ENCODE data around the gene TBR1. TPM values are rescaled to one million over a fixed set of nuclear protein-coding genes. Genes with fewer than 3 reads are reported as not detected.

TBR1 gene
- total RNA-seq (under 1 TPM in 2 of 9 donors, not detected in 7; 0.04 to 0.64 TPM), polyA plus RNA-seq (not detected)
- long read RNA-seq, donor 1, result 0 reads
- long read RNA-seq, donor 2, result 0 reads
- long read RNA-seq, donor 3, result 0 reads
- long read RNA-seq, donor 4, result 0 reads
- long read RNA-seq, donor 5, result 0 reads
- long read RNA-seq, donor 6, result 0 reads
- long read RNA-seq, donor 7, result 0 reads
- long read RNA-seq, donor 8, result 0 reads
- long read RNA-seq, donor 9, result 0 reads
- long read RNA-seq, donor 10, result 0 reads

DNA sequence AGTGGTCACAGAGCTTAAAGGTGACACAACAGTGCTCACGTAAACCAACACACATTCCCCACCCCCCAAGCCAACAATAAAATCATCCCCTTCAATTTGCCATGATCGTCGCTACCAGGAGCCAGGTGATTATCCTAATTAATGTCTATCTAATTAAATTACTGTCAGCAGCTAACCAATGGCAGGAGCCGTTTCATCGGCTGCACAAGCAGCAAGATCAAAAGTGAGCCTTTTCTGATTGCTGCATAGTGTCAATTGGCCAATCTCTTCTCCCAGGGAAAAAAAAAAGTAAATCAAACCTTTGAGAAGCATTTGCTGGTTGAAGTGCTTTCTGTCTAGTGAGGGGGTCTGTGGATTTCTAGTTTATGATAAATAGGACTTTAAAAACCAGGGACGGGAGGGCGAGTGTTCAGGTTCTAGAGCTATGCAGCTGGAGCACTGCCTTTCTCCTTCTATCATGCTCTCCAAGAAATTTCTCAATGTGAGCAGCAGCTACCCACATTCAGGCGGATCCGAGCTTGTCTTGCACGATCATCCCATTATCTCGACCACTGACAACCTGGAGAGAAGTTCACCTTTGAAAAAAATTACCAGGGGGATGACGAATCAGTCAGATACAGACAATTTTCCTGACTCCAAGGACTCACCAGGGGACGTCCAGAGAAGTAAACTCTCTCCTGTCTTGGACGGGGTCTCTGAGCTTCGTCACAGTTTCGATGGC is at the start of gene TBR1:
TBR1 (plus strand) TSS at position 311 of the 721 bp plus-strand sequence; CDS start at position 425, 114 bp downstream.
- intact Hi-C loops (cut with DNase I), result no loop called here
- no peak for DNase-seq
- WGBS, 4 donors, result 14 to 17% (median 15%) methylated on average over 13 to 16 of the region's 16 CpGs

DNA sequence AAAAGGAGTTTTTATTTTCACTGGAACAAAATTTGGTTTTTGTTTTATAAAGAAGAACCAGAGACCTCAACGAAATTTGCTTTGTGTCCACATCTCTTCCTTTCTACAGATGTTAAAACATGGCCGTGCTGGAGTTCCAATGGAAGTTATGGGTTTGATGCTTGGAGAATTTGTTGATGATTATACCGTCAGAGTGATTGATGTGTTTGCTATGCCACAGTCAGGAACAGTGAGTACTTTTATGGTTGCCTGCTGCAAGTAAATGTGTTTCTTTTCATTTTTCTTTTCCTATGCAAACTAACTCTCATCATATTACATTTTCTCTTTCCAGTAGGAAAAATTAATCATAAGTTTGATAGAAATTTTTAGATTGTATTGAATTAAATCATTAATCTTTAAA is 48.4 kb upstream of the TBR1 start:
- Histone ChIP-seq H3K27me3 (no peaks in the 10 kb centered on the region), H3K4me3 (no peak overlapping the region), H3K9me3 (replicated peaks in 1 of 3) (peaks cover 0 to 6% (median 3%) of the 10 kb centered on the region in 3 donors), H3K4me1 (replicated peaks in 1 of 2) (no peaks in the 10 kb centered on the region), H3K27ac (no peak overlapping the region), H3K36me3 (replicated peaks in 1 of 2) (peaks cover 0 to 7% of the 10 kb centered on the region in 2 donors)
- no peak for DNase-seq
- intact Hi-C loops (cut with DNase I), result no loop called here
- WGBS, 4 donors, result 87 to 93% (median 88%) methylated on average over 3 of the region's 3 CpGs
- no peak for TF ChIP-seq CTCF (IDR thresholded peaks at IDR 0.05)
- no peak for TF ChIP-seq POLR2A (IDR thresholded peaks at IDR 0.05)

More for the DNA sequence above, at the start of gene TBR1:
- no peaks in the 10 kb centered on the region for H3K9me3 ChIP-seq (replicated peaks in 1 of 3)
- peaks cover 14 to 32% of the 10 kb centered on the region in 2 donors for H3K4me1 ChIP-seq (replicated peaks in 1 of 2)
- peak within 1 kb of the TSS in 2 of 4 donors; percentile 36 to 45 for H3K4me3 ChIP-seq
- no peaks in the 10 kb centered on the region for H3K36me3 ChIP-seq (replicated peaks in 1 of 2)
- no peak within 1 kb of the TSS for H3K27ac ChIP-seq
- H3K27me3 ChIP-seq, result peaks cover 67% of the 10 kb centered on the region
- TF ChIP-seq POLR2A (IDR thresholded peaks at IDR 0.05), result no peak
- TF ChIP-seq CTCF (IDR thresholded peaks at IDR 0.05), result no peak

DNA sequence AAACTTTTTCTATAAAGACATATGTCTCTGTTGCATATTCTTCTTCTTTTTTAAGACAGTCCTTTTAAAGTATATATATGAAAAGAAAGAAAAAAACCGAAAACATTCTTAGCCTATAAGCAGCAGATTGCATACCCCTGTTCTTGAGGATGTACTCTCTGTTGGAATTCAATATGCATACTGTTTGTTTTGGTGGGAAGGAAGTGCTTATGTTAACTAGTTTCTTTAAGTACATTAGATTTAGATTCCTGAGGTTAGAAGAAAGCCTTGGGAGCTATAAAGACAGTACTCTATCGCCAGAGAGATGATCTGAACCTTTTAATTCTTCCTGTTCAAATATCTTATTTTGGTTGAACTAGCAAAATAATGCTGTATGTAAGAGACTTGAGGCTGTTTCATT is 46.8 kb upstream of the TBR1 start:
- DNase-seq, result no peak
- peaks cover 0 to 7% of the 10 kb centered on the region in 2 donors for H3K36me3 ChIP-seq (replicated peaks in 1 of 2)
- TF ChIP-seq CTCF (IDR thresholded peaks at IDR 0.05) (no peak), POLR2A (IDR thresholded peaks at IDR 0.05) (no peak)
- WGBS, 4 donors, result 86 to 92% (median 88%) methylated on average over 2 of the region's 2 CpGs
- intact Hi-C loops (cut with DNase I), result no loop called here
- no peak overlapping the region for H3K4me3 ChIP-seq
- H3K27ac ChIP-seq, result no peak overlapping the region
- H3K27me3 ChIP-seq, result no peaks in the 10 kb centered on the region
- H3K4me1 ChIP-seq (replicated peaks in 1 of 2), result no peaks in the 10 kb centered on the region
- no peaks in the 10 kb centered on the region for H3K9me3 ChIP-seq (replicated peaks in 1 of 3)

- Histone ChIP-seq H3K4me3 (no peak overlapping the region), H3K27me3 (no peaks in the 10 kb centered on the region), H3K36me3 (replicated peaks in 1 of 2) (peaks cover 0 to 7% of the 10 kb centered on the region in 2 donors), H3K9me3 (replicated peaks in 1 of 3) (no peaks in the 10 kb centered on the region), H3K4me1 (replicated peaks in 1 of 2) (no peaks in the 10 kb centered on the region), H3K27ac (no peak overlapping the region)
- no peak for DNase-seq
- intact Hi-C loops (cut with DNase I), result no loop called here
- TF ChIP-seq POLR2A (IDR thresholded peaks at IDR 0.05) (no peak), CTCF (IDR thresholded peaks at IDR 0.05) (no peak)
- 84 to 93% (median 86%) methylated on average over 3 of the region's 3 CpGs for WGBS, 4 donors
Observed at GRCh38 chr2:161370981-161371380, 45.1 kb upstream of the TBR1 start.

Measured in adrenal gland (tissue), 19 donors.